GM21447 (cell line): Measurements from ENCODE around the gene GTF3C6.
"Not testable (repeated sequence)": the region's sequence is repeated elsewhere in the genome, so short reads cannot be mapped to it uniquely, and the experiment has no call there.

Experiments used
- ATAC-seq: cut with Tn5 transposase; IDR thresholded peaks from one replicate; pipeline ENCODE4 v1.9.1; 2021; ENCODE audit not compliant: unreplicated experiment

Gene GTF3C6

DNA sequence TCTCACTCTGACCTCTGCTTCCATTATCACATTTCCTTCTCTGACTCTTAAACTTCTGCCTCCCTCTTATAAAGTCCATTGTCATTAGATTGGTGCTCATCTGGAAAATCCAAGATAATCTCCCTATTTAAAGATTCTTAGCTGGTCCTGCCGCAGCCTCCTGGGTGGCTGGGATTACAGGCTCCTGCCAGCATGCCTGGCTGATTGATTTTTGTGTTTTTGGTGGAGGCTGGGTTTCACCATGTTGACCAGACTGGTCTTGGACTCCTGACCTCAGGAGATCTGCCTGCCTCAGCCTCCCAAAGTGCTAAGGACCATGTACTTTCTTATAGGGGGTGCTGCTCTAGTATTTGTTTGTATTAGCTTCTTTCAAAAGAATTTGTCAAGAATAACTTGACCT is 18.1 kb downstream of the GTF3C6 start:
- ATAC-seq: no peak

DNA sequence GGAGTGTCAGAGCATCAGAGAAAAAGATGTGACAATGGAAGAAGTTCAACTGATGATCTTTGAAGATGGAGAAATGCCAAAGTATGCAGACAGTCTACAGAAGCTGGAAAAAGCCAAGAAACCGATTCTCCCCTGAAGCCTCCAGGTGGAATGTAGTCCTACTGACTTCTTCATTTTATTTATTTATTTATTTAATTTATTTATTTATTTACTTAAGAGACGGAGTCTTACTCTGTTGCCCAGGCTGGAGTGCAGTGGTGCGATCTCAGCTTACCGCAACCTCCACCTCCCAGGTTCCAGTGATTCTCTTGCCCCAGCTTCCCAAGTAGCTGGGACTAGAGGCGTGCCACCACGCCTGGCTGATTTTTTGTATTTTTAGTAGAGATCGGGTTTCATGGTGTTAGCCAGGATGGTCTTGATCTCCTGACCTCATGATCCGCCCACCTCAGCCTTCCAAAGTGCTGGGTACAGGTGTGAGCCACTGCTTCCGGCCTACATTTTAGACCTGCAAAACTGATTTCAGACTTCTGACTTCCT is 21.1 kb downstream of the GTF3C6 start:
- no peak for ATAC-seq

DNA sequence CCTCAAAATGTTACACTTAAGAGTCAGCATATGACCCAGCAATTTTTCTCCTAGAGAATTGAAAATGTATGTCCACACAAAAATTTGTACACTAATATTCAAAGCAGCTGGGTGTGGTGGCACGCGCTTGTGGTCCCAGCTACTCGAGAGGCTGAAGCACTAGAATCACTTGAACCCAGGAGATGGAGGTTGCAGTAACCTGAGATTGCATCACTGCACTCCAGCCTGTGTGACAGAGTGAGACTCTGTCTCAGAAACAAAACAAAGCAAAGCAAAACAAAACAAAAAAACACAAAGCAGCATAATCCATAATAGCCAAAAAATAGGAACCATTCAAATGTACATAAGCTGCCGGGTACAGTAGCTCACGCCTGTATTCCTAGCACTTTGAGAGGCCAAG is 21.7 kb downstream of the GTF3C6 start:
- no peak for ATAC-seq

GRCh38 chr6:110980648-110981047 is 22.1 kb downstream of the GTF3C6 start:
- no peak for ATAC-seq

DNA sequence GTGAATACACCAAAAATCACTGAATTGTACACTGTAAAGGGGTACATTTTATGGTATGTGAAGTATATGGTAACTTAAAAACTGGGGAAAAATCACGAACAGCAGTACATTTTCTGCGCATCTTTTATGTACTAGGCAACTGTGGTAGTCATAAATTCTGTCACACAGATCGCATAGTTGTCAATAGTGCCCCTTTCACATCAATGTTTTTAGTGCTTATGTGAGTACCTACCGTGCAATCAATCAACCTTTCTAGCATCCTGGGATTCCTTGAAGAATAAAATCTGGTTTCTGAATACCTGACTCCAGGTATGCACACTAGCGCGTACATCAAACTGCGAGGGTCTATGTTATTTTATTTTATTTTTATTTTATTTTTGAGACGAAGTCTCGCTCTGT is 22.7 kb downstream of the GTF3C6 start:
- ATAC-seq: no peak

GRCh38 chr6:110990840-110991576 is 32.5 kb downstream of the GTF3C6 start:
- no peak for ATAC-seq

- no peak for ATAC-seq
Measured at GRCh38 chr6:110996691-110997090, 38.2 kb downstream of the GTF3C6 start.

- ATAC-seq: no peak
Measured at GRCh38 chr6:110999634-111000270, 41.2 kb downstream of the GTF3C6 start.

GRCh38 chr6:111002350-111002749 is 43.8 kb downstream of the GTF3C6 start:
- ATAC-seq: no peak

DNA sequence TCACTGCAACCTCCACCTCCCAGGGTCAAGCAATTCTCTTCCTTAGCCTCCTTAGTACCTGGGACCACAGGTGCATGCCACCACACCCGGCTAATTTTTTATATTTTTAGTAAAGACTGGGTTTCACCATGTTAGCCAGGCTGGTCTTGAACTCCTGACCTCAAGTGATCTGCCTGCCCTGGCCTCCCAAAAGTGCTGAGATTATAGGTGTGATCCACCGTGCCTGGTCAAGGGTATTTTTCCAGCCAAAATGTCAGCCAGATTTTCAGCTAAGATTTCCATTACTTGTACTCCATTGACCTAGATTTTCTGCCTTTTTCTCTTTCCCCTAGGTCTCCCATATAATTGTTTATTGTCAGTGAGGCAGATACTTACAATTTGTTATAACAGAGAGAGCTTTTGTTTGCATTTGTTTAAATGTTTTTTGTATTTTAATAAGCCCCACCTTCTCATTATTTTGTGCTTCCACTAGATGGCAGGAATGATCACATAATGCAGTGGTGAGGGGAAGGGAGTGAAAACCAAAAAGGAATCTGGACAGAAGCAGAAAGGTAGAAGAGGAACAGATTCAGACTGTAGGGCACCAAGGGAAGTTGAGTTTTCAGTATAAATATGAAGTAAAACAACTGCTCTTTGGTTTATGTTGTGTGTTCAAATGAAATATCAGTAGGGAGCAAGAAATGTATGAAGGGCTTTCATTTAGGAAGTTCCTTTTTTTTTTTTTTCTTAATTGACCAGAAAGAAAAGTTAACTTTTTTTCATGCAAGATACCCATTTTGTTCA is 53.0 kb downstream of the GTF3C6 start:
- peak; percentile 69 for ATAC-seq

GRCh38 chr6:111012143-111012452 is 53.6 kb downstream of the GTF3C6 start:
- ATAC-seq: no peak

DNA sequence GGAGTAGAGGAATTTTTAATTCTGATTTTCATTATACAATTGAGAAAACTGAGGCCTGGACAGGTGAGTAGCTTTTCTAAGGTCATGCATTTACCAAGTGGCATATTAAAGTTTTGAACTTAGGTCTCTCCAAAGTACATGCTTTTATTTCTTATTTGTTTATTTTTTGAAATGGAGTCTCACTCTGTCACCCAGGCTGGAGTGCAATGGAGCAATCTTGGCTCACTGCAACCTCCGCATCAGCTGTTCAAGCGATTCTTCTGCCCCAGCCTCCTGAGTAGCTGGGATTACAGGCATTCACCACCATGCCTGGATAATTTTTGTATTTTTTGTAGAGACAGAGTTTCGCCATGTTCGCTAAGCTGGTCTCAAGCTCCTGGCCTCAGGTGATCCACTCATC is 54.0 kb downstream of the GTF3C6 start:
- ATAC-seq: not testable (repeated sequence)

DNA sequence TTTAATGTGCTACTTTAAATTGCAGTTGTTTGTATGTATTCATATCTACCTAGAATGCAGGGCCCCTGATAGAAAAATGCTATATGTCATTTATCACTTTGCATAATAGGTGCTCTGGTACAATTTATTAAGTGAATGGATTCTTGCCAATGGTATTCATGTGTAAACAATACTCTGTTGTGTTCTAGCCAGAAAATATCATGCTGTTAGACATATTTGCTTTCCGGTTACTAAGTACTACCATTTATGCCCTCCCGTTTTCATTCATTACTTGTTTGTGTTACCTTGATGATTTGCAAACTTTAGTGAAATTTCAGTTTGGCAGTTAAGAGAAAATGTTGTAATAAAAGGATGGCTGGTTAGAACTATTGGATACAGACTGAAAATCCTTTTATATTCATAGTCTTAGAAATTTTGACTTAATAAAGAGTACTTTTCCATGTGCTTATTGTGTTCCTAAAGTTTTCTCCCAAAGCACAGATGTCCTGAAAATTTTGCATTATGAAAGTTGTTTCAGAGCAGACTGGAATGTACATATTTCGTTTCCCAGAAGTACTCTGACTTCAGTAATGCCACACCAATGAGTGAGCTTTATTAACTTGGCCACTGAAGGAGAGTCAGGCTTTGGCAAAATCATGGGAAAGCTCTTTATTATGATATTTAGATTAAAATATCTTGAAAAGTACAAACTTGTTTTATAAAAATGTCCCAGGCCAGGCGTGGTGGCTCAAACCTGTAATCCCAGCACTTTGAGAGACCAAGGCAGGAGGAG is 54.8 kb downstream of the GTF3C6 start:
- no peak for ATAC-seq

DNA sequence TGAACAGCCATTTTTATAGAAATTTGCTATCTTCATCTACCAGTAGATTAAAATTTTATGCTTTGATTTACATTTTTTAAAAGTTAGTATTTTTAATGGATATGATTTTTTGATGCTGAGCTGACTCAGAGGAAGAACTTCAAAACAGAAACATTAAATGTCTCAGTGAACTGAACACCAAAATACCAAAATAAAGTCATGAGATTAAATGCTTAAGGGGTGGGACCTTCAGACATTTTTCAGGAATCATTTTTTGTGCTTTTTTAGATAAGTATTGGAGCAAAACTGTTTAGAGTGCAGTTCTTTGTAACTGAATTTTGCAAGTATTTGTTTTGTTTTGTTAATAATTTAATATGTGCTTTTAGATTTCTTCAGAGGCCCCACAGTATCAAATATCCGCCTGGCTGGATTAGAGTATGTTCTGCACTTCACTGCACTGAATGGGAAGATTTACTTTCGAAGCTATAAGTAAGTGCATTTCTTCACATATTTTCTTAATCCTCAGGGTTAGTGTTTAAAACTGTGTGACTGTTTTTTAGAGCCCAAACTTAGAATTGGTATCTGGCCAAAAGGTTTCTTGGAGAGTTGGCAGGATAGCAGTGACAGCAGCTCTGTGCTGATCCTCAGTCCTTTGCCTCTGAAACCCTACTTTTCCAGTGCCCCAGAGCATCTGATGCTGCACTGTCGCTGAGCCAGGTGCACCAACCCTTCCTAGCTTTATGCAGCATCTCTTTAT is 57.1 kb downstream of the GTF3C6 start:
- ATAC-seq: no peak

DNA sequence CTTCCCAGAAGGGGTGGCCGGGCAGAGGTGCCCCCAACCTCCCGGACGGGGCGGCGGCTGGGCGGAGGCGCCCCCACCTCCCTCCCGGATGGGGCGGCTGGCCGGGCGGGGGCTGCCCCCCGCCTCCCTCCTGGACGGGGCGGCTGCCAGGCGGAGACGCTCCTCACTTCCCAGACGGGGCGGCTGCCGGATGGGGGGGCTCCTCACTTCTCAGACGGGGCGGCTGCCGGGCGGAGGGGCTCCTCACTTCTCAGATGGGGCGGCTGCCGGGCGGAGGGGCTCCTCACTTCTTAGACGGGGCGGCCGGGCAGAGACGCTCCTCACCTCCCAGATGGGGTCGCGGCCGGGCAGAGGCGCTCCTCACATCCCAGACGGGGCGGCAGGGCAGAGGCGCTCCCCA is 58.7 kb downstream of the GTF3C6 start:
- ATAC-seq: not testable (repeated sequence)
